HG03045 (cell line): ENCODE data around the gene RCAN2.

Experiments used
- ATAC-seq: cut with Tn5 transposase; IDR thresholded peaks from one replicate; pipeline ENCODE4 v1.9.1; 2021; ENCODE audit warnings: mild to moderate bottlenecking, moderate library complexity; ENCODE audit not compliant: unreplicated experiment

RCAN2 gene

GRCh38 chr6:46500382-46500781, 9.1 kb upstream of the RCAN2 start:
- no peak for ATAC-seq

GRCh38 chr6:46491628-46492547, 639 bp upstream of the RCAN2 start:
- ATAC-seq = peak; percentile 48

GRCh38 chr6:46490425-46491200, 636 bp downstream of the RCAN2 start:
- no peak for ATAC-seq

- ATAC-seq = no peak
Measured at GRCh38 chr6:46486181-46486580, 5.1 kb downstream of the RCAN2 start.

- no peak for ATAC-seq
Measured at GRCh38 chr6:46484081-46484820, 7.0 kb downstream of the RCAN2 start.

GRCh38 chr6:46476301-46476700, 14.9 kb downstream of the RCAN2 start:
- ATAC-seq = no peak

- ATAC-seq = no peak
Measured at GRCh38 chr6:46473881-46474280, 17.4 kb downstream of the RCAN2 start.

- no peak for ATAC-seq
Measured at GRCh38 chr6:46472243-46472642, 19.0 kb downstream of the RCAN2 start.

GRCh38 chr6:46469021-46469420, 22.2 kb downstream of the RCAN2 start:
- no peak for ATAC-seq

GRCh38 chr6:46468403-46469010, 22.7 kb downstream of the RCAN2 start:
- ATAC-seq = no peak

- no peak for ATAC-seq
Measured at GRCh38 chr6:46466570-46466969, 24.7 kb downstream of the RCAN2 start.

- no peak for ATAC-seq
Measured at GRCh38 chr6:46465294-46466165, 25.7 kb downstream of the RCAN2 start.

GRCh38 chr6:46456297-46456696, 35.0 kb downstream of the RCAN2 start:
- ATAC-seq = no peak

GRCh38 chr6:46454691-46455090, 36.6 kb downstream of the RCAN2 start:
- ATAC-seq = no peak

- no peak for ATAC-seq
Measured at GRCh38 chr6:46453741-46454316, 37.4 kb downstream of the RCAN2 start.

GRCh38 chr6:46453216-46453615, 38.0 kb downstream of the RCAN2 start:
- no peak for ATAC-seq

GRCh38 chr6:46452312-46452917, 38.8 kb downstream of the RCAN2 start:
- ATAC-seq = no peak

- ATAC-seq = no peak
Measured at GRCh38 chr6:46451343-46451742, 39.9 kb downstream of the RCAN2 start.
